GM13976 (cell line): ENCODE measurements around the gene FAM200C.

ENCODE experiments used
- DNase-seq: peaks from one replicate; pipeline ENCODE4 v3.0.0; 2012; ENCODE audit warnings: low spot score
- in situ Hi-C: fragments of 300-500 bp; cut with MboI; formaldehyde crosslinking; loops from one replicate; pipeline ENCODE4 v1.12.0; 2022; ENCODE audit warnings: low sequenced_read_pairs, mixed read lengths, inconsistent platforms; ENCODE audit not compliant: unreplicated experiment
- TF ChIP-seq, protein P1 (sequence below): IDR thresholded peaks from 2 replicates; pipeline ENCODE4 v1.5.1; 2012; ENCODE audit warnings: borderline replicate concordance, mild to moderate bottlenecking; ENCODE audit not compliant: insufficient read depth; ENCODE audit errors: extremely low read depth, missing control alignments, control extremely low read depth

FAM200C gene

DNA sequence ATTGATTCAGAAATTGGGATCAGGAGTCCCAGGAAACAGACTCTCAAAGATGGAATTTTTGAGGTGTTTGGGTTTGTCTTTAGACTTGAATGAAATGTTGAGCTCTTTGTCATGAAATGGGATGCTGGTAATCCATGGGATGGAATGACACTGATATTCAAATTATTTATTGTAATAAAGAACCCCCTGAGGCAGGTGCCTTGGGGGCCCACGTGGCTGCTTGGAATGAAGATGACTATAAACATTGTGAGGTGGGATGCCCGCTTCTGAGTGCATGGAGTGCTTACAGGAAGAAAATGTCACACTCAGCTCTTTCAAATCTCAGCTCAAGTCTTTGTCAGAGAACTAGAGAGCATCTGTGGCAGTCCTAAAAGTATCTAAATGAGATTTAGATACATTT, 19.8 kb downstream of the FAM200C start:
- DNase-seq: no peak
- TF ChIP-seq, protein P1, sequence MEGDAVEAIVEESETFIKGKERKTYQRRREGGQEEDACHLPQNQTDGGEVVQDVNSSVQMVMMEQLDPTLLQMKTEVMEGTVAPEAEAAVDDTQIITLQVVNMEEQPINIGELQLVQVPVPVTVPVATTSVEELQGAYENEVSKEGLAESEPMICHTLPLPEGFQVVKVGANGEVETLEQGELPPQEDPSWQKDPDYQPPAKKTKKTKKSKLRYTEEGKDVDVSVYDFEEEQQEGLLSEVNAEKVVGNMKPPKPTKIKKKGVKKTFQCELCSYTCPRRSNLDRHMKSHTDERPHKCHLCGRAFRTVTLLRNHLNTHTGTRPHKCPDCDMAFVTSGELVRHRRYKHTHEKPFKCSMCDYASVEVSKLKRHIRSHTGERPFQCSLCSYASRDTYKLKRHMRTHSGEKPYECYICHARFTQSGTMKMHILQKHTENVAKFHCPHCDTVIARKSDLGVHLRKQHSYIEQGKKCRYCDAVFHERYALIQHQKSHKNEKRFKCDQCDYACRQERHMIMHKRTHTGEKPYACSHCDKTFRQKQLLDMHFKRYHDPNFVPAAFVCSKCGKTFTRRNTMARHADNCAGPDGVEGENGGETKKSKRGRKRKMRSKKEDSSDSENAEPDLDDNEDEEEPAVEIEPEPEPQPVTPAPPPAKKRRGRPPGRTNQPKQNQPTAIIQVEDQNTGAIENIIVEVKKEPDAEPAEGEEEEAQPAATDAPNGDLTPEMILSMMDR: no peak
- in situ Hi-C loops: no loop called here

DNA sequence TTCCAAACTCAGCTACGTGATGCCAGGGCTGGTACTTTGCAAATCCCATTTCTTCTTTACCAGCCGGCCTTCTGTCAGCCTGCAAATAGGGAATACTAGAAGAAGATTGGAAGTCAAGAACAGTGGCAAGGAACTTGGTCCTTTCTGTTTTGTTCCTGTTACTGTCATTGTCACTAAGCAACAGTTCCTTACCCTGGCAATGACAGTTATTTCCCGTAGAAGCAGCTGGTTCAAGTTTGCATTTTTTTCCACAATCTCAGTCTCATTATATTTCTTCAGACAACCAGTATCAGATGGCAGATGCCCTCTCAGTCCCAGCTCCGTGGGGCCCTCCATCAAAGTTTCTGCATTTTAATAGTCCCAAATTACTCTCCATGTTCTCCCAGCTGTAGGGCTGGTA, 20.3 kb downstream of the FAM200C start:
- no peak for DNase-seq

DNA sequence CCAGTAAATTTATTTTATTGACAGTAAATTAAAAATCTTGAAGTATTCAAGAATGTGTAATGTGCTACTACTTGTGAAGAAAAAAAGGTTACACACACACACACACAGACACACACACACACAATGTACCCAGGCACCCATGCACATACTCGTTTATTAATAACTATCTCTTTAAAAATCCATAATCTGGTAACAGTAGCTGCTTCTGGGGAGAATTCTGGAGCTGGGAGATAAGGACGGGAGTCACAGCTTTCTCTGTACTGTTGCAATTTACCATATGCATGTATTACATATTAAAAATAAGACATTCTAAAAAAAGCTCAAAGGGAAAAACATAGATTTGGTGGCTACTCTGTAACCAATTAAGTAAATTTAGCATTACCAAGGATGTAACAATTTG, 21.5 kb downstream of the FAM200C start:
- no peak for DNase-seq
- in situ Hi-C loops: no loop called here

More for the DNA sequence above, 20.3 kb downstream of the FAM200C start:
- in situ Hi-C loops: no loop called here
- TF ChIP-seq, protein P1: no peak

DNA sequence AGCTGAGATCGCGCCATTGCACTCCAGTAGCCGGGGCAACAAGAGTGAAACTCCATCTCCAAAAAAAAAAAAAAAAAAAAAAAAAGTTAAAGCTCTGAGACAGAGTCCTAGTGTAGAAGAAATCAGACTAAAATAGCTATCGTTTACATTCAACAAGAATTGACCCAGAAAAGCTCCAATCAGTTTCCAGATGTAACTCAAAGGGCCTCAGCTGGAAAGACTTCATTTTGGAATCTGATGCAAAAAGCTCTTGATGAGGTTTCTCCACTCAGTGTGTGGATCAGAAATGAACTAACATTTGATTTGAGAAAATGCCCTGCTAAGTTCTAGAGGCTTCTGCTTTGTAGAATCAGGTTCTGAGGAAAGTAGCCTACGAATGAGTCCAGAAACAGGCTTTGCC, 22.2 kb downstream of the FAM200C start:
- TF ChIP-seq, protein P1: no peak
- in situ Hi-C loops: no loop called here
- no peak for DNase-seq

More for the DNA sequence above, 21.5 kb downstream of the FAM200C start:
- TF ChIP-seq, protein P1: no peak

- no peak for DNase-seq
- in situ Hi-C loops: no loop called here
- TF ChIP-seq, protein P1: no peak
These were observed 23.4 kb downstream of the FAM200C start for GRCh38 chr5:160376416-160376815.

GRCh38 chr5:160375701-160376100, 24.2 kb downstream of the FAM200C start:
- TF ChIP-seq, protein P1: no peak
- in situ Hi-C loops: no loop called here
- DNase-seq: no peak

DNA sequence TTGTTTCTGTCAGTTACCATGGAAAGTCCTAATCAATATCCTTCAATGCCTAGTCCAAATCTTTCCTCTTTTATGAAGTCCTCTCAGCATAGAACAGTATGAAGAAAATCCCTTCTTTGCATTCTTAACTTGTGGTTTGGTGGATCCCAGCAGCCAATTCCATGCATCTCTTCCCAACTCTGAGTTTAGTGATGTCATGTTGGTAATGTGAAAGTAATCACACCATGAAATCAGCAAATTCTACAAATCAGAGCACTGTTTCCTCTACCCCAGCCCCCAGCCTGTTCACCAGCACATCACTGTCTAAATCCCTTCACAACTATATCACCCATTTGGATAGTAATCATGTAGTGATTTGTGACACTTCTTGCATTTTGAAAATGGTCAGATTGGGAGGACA, 24.7 kb downstream of the FAM200C start:
- no peak for DNase-seq
- TF ChIP-seq, protein P1: no peak
- in situ Hi-C loops: no loop called here
